RCC 7860 (cell line): Measurements from ENCODE around the gene ADAM15.

ENCODE experiments used
- DNase-seq: peaks from one replicate; pipeline ENCODE4 v3.0.0-alpha.2; 2015; ENCODE audit warnings: low spot score
- FAIRE-seq: peaks from 2 replicates; lab custom pipeline; 2012; peaks lifted over from hg19 to GRCh38; lab: Jason Lieb, UNC

Gene ADAM15

GRCh38 chr1:155070158-155070621 lies 19.1 kb downstream of the ADAM15 start:
- DNase-seq (no peak), FAIRE-seq (no peak)

GRCh38 chr1:155070721-155071569 lies 19.8 kb downstream of the ADAM15 start:
- DNase-seq: no peak
- FAIRE-seq: no peak

- DNase-seq (no peak), FAIRE-seq (no peak)
These were observed 20.6 kb downstream of the ADAM15 start for GRCh38 chr1:155071701-155072100.

- no peak for FAIRE-seq
These were observed 21.6 kb downstream of the ADAM15 start for GRCh38 chr1:155072531-155073289.

GRCh38 chr1:155073377-155074242 lies 22.5 kb downstream of the ADAM15 start:
- no peak for DNase-seq
- FAIRE-seq: no peak

More at GRCh38 chr1:155072531-155073289, 21.6 kb downstream of the ADAM15 start:
- DNase-seq: no peak

GRCh38 chr1:155075535-155075934 lies 24.4 kb downstream of the ADAM15 start:
- DNase-seq: no peak
- FAIRE-seq: no peak

GRCh38 chr1:155076371-155076770 lies 25.3 kb downstream of the ADAM15 start:
- no peak for DNase-seq

GRCh38 chr1:155077346-155077745 lies 26.2 kb downstream of the ADAM15 start:
- DNase-seq: no peak
- no peak for FAIRE-seq

More at GRCh38 chr1:155076371-155076770, 25.3 kb downstream of the ADAM15 start:
- no peak for FAIRE-seq

GRCh38 chr1:155077758-155078445 lies 26.8 kb downstream of the ADAM15 start:
- FAIRE-seq: no peak

GRCh38 chr1:155078469-155079209 lies 27.5 kb downstream of the ADAM15 start, which contains the start of gene EFNA3:
TSS of gene EFNA3 (plus strand) at chr1:155078837. CDS start at chr1:155078942, 105 bp downstream.
- peak; percentile 6 for DNase-seq
- no peak for FAIRE-seq

More at GRCh38 chr1:155077758-155078445, 26.8 kb downstream of the ADAM15 start:
- DNase-seq: no peak

- FAIRE-seq: no peak
- no peak for DNase-seq
These were observed 28.0 kb downstream of the ADAM15 start for GRCh38 chr1:155079210-155079486.

- DNase-seq (no peak), FAIRE-seq (no peak)
These were observed 28.6 kb downstream of the ADAM15 start for GRCh38 chr1:155079487-155080311.

- DNase-seq (no peak), FAIRE-seq (no peak)
These were observed 29.5 kb downstream of the ADAM15 start for GRCh38 chr1:155080312-155081228.

- DNase-seq: no peak
- no peak for FAIRE-seq
These were observed 30.6 kb downstream of the ADAM15 start for GRCh38 chr1:155081472-155082300.

GRCh38 chr1:155082301-155083051 lies 31.4 kb downstream of the ADAM15 start:
- DNase-seq: no peak
- FAIRE-seq: no peak

GRCh38 chr1:155083052-155083541 lies 32.0 kb downstream of the ADAM15 start:
- no peak for DNase-seq
- FAIRE-seq: no peak
